HK-2 (cell line): ENCODE measurements around the gene CEACAM16.
A peak's percentile ranks its signal among the peaks of the same experiment; 100 is the strongest.

Source experiments
- DNase-seq: peaks from one replicate; pipeline ENCODE4 v3.0.0-alpha.2; 2018; ENCODE audit not compliant: unreplicated experiment

The CEACAM16 gene

GRCh38 chr19:44745887-44746600 is 47.1 kb downstream of the CEACAM16 start:
- DNase-seq: no peak

DNA sequence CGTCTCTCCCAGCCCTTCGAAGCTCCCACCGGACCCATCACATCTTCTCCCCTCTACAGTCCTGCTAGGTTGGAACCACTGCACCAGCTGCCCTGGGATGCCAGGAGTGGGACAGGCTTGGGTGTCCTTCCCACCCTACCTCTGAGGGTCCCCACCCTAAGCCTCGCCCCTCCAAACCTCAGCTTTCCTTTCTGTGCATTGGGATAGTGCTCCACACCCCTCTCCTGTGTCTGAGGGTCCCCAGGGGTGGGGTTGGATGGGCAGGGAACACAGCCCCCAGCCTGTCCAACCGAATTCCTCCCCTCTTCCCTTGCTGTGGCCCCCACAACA is 47.6 kb downstream of the CEACAM16 start:
- DNase-seq: no peak

DNA sequence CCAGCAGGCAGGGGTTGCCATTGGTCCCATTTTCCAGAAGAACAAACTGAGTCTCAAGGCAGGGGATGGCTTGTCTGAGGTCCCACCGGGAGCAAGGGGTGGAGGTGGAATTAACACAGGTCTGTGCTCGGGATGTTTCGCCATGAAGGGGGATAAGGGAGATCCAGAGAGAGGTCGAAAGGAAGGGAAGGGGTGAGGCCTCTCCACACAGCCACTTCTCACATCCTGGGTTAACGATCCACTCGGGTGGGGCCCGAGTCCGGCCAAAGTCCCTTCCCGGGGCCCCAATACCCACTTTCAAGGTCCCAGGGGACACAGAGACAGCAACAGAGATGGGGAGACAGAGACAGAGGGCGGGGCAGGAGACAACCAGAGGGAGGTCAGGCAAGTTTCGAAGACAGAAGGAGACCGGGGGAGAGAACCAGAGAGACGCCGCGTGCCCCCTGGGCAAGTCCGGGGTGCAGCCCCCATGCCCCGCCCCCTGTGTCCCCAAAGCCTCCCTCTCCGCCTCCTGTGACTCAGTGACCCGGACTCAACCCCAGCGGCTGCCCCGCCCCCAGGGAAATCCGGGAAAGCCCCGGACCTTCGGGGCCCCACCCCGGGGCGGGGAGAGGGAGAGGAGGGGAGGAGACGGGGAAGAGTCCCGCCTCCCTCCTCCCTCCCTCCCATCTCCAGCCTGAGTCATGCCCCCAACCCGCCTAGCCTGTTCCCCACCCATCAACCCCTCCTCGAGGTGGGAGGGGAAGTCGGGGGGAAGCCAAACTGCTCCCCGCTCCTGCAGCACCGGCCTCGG is 48.2 kb downstream of the CEACAM16 start:
- peak; percentile 90 for DNase-seq

DNA sequence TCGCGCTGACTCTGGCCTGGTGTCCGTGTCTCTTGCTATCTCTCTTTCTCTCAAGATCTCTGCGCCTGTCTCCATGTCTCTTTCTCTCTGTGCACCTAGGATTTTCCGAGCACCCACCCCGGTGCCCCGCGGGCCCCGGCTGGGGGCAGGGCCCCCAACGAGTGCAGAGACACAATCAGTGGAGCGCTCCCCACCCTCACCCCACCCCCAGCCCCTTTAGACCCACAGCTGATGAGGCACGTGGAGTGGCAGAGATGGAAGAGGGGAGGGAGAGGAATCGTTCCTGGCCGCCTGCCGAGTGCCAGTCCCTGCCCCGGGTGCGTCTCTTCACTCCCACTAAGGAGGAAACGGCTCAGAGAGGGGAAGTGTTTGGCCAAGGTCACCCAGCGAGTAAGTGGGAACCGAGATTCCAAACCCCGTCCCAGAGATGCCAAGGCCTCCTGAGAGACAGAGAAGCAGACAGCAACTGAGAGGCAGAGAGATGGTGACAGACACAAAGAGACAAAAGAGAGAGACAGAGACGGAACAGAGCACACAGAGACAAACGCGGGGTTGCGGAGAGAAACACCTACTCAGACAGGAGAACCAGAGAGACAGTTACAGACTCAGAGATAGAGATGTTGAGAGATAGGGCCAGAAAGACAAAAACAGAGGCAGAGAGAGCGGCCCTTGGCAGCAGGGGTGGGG is 48.9 kb downstream of the CEACAM16 start:
- DNase-seq: peak; percentile 73

- peak; percentile 67 for DNase-seq
Measured at GRCh38 chr19:44748426-44749254, 49.7 kb downstream of the CEACAM16 start, which contains the start of gene BCL3. Gene BCL3, plus strand, starts transcription at chr19:44748708. Its CDS starts 83 bp downstream, at chr19:44748791.

DNA sequence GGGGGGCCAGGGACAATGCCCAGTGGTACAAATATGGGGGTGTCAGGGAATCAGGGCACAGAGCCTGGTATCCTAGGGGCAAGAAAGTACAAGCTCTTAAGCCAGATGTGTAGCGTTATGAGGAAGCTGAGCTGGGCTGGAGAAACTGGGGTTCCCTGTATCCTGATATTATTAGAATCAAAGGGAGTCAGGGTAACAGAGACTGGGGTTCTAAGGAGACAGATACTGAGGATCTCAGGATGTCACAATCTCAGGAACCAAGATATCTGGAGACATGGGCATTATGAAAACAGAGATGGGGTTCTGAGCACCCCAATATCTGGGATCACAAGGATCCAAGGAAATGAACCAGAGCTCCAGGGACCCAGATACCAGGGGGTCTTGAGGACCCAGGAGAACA is 50.3 kb downstream of the CEACAM16 start:
- no peak for DNase-seq

- no peak for DNase-seq
Measured at GRCh38 chr19:44749994-44750393, 51.0 kb downstream of the CEACAM16 start.

- no peak for DNase-seq
Measured at GRCh38 chr19:44752123-44752815, 53.3 kb downstream of the CEACAM16 start.

- peak; percentile 94 for DNase-seq
Measured at GRCh38 chr19:44752816-44753625, 54.1 kb downstream of the CEACAM16 start.

DNA sequence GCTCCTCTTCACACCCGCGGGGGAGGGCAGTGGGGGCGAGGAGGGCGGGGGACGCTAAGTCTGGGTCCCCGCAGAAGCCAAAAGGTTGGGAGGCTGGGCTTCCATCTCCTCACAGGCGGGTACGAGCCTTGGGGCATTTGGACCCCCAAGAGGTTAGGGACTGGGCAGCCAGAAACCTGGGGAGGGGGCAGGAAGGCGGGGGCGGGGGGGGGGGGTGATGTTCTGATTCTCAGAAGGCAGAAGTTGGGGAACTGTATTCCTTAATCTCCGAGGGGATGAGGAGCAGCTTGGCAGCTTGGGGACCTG is 54.6 kb downstream of the CEACAM16 start:
- DNase-seq: no peak

DNA sequence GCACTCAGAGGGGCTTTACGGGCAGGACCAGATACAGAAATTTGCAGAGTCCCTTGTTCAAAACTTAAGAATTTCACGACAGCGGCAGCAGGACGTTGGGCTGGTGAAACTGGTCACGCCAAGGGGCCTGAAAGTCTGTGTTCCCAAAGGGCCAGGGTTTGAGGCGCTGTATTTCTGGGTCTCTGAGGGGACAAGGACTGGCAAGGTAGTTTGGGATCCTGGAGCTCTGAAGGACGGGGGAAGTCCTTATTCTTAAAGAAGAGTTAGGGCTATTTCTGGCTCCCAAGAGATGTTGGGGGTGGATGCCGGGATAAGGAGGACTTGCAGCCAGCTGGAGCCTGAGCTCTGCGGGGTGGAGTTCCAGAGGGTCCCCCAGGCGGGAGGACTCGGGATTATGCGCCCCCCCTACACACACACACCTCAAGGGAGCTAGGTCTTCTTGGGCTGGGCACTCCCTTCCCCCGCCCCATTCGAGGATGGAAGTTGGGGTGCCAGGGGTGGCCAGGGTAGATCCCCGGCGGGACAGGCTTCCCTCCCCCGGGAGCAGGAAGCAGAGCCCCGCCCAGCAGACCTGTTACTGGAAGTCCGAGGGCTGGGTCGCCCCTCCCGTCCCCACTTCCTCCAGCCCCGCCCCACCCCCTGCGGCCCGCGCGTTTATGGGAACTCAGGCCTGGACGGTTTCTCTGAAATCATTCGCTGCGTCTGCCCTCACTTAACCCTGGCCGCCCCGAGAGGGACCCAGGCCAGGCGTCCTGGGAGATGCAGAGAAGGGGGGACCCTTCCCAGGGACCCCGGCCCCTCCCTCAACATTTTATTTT is 55.2 kb downstream of the CEACAM16 start:
- peak; percentile 86 for DNase-seq

DNA sequence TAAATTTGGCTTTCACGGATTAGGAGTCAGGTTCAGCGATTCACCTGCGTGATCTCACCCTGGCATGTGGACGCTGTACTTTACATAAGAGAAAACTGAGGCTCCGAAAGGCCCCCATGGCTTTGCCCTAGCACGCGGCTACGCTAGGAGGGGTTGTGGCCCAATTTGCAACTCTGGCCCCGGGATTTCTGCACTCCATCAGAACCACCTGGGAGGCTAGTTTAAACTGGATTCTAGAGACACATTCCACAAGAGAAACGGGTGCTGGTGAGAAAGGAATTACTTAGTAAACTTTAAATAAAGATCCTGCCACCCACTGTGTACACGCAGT is 55.8 kb downstream of the CEACAM16 start:
- no peak for DNase-seq

- DNase-seq: no peak
Measured at GRCh38 chr19:44755219-44755618, 56.3 kb downstream of the CEACAM16 start.

DNA sequence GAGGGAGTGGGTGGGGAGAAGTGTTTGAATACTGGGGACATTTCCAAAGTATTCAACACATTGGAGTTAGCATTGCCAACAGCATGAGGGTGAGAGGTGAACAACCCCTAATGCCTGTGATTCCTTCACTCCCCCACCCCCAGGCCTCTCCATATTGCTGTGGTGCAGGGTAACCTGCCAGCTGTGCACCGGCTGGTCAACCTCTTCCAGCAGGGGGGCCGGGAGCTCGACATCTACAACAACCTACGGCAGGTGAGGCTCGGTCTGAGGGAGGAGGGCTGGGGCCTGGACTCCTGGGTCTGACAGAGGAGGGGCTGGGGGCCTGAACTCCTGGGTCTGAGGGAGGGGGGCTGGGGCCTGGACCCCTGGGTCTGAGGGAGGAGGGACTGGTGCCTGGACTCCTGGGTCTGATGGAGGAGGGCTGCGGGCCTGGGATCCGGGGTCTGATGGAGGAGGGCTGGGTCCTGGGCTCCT is 57.2 kb downstream of the CEACAM16 start:
- no peak for DNase-seq

GRCh38 chr19:44757057-44757734 is 58.2 kb downstream of the CEACAM16 start:
- no peak for DNase-seq

GRCh38 chr19:44757735-44758505 is 59.0 kb downstream of the CEACAM16 start:
- DNase-seq: no peak

DNA sequence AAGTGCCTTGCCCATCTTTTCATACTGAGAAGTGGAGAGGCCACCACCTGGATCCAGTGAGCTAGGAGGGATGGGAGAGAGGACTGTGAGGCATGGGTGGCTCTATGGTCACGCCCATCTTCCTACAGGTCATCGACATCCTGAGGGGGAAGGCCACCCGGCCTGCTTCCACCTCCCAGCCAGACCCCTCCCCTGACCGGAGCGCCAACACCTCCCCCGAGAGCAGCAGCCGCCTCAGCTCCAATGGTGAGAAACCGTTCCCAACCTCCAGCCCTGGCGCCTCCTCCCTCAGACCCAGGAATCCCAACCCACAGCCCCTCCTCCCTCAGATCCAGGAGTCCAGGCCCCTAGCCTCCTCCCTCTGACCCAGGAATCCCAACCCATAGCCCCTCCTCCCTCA is 59.6 kb downstream of the CEACAM16 start:
- no peak for DNase-seq

GRCh38 chr19:44759083-44759804 is 60.3 kb downstream of the CEACAM16 start:
- DNase-seq: no peak
